GM21423 (cell line): Measurements from ENCODE around the gene TRIM45.
"Not testable (repeated sequence)": the region's sequence is repeated elsewhere in the genome, so short reads cannot be mapped to it uniquely, and the experiment has no call there.

Experiments
- ATAC-seq: cut with Tn5 transposase; IDR thresholded peaks from one replicate; pipeline ENCODE4 v1.9.1; 2021; ENCODE audit warnings: mild to moderate bottlenecking, moderate library complexity; ENCODE audit not compliant: unreplicated experiment

TRIM45 gene

GRCh38 chr1:117104986-117105385 lies 16.6 kb downstream of the TRIM45 start:
- no peak for ATAC-seq

GRCh38 chr1:117101858-117102257 lies 19.7 kb downstream of the TRIM45 start:
- not testable (repeated sequence) for ATAC-seq

- ATAC-seq = no peak
Measured at GRCh38 chr1:117101334-117101733, 20.2 kb downstream of the TRIM45 start.

- no peak for ATAC-seq
Measured at GRCh38 chr1:117098287-117098890, 23.2 kb downstream of the TRIM45 start.

- no peak for ATAC-seq
Measured at GRCh38 chr1:117097443-117097842, 24.1 kb downstream of the TRIM45 start.

GRCh38 chr1:117096951-117097408 lies 24.6 kb downstream of the TRIM45 start:
- no peak for ATAC-seq

GRCh38 chr1:117094841-117095604 lies 26.5 kb downstream of the TRIM45 start:
- ATAC-seq = no peak

GRCh38 chr1:117093870-117094621 lies 27.5 kb downstream of the TRIM45 start:
- ATAC-seq = peak; percentile 69

GRCh38 chr1:117093091-117093534 lies 28.4 kb downstream of the TRIM45 start:
- ATAC-seq = no peak

GRCh38 chr1:117092594-117092993 lies 29.0 kb downstream of the TRIM45 start:
- no peak for ATAC-seq

GRCh38 chr1:117089996-117090395 lies 31.6 kb downstream of the TRIM45 start:
- no peak for ATAC-seq

- no peak for ATAC-seq
Measured at GRCh38 chr1:117087686-117088085, 33.9 kb downstream of the TRIM45 start.

- ATAC-seq = no peak
Measured at GRCh38 chr1:117084231-117084630, 37.3 kb downstream of the TRIM45 start.

GRCh38 chr1:117079737-117080136 lies 41.8 kb downstream of the TRIM45 start:
- no peak for ATAC-seq

GRCh38 chr1:117077267-117077666 lies 44.3 kb downstream of the TRIM45 start:
- ATAC-seq = no peak

- ATAC-seq = no peak
Measured at GRCh38 chr1:117076648-117077047, 44.9 kb downstream of the TRIM45 start.

- ATAC-seq = no peak
Measured at GRCh38 chr1:117070124-117070523, 51.4 kb downstream of the TRIM45 start.

- ATAC-seq = no peak
Measured at GRCh38 chr1:117069220-117069844, 52.2 kb downstream of the TRIM45 start.

- ATAC-seq = no peak
Measured at GRCh38 chr1:117068580-117068979, 53.0 kb downstream of the TRIM45 start.

- peak; percentile 68 for ATAC-seq
Measured at GRCh38 chr1:117067533-117068370, 53.8 kb downstream of the TRIM45 start.
